DMS79 (cell line): ENCODE data around the gene SPP2.

Experiments used
- DNase-seq: peaks from one replicate; lab custom pipeline; 2025; lab: John Stamatoyannopoulos, UW

SPP2 gene, protein sequence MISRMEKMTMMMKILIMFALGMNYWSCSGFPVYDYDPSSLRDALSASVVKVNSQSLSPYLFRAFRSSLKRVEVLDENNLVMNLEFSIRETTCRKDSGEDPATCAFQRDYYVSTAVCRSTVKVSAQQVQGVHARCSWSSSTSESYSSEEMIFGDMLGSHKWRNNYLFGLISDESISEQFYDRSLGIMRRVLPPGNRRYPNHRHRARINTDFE

DNA sequence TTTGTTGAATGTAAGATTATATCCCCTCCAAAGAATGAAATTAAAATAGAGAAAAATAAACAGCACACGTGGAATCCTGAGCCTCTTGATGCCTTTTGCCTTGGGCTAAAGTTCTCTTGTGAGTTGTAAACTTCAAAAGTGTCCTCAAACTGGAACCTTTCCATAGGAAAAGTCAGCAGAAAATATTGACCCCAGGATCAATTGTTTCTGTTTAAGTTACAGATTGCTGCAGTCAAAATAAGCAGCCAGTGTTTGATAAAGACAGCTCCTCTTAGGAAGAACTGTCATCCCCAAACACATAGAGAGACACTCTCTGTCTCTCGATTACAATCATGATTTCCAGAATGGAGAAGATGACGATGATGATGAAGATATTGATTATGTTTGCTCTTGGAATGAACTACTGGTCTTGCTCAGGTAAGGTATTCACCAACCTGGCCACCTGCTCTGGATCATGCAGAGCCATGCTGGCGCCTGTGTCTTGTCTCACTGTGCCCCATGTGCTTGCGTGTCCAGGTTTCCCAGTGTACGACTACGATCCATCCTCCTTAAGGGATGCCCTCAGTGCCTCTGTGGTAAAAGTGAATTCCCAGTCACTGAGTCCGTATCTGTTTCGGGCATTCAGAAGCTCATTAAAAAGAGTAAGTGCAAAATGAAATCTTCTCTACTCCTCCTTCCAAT lies at the start of gene SPP2:
SPP2 (plus strand) TSS at position 248 of the 681 bp plus-strand sequence; CDS start at position 333, 85 bp downstream.
- no peak for DNase-seq

DNA sequence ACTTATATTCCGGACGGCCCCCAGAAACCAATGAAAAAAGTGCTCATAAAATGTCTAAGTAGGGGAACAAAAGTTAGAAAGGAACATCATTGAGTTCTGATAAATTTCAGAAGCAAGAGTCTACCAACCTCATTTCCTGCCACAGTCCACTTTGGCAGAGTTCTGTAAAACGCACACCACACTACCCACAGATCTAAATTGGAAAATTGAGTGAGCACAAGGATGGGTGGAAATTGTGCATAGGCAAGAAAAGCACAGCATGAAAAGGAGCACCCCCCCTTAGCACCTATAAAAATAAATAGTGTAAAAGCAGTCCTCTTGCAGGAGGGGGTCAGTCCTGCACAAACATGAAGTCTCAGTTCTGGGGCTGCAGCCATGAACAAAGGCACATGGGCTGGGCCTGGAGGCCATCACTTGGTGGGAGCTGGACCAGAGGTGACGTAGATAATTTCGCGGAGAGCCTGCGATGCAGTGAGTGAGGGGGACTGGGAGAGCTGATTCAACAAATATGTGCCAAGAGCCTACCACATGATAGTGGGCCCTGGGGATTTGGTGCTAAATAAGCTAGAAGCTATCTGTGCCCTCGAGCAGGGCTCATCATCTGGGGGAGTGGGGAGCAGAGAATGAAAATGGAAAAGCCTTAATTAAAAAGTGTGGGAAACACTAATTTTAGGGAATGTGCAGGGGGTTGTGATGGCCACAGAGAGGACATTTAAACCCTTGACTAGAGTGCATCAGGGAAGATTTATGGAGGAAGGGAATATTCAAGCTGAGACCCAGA lies 48.9 kb upstream of the SPP2 start:
- no peak for DNase-seq

DNA sequence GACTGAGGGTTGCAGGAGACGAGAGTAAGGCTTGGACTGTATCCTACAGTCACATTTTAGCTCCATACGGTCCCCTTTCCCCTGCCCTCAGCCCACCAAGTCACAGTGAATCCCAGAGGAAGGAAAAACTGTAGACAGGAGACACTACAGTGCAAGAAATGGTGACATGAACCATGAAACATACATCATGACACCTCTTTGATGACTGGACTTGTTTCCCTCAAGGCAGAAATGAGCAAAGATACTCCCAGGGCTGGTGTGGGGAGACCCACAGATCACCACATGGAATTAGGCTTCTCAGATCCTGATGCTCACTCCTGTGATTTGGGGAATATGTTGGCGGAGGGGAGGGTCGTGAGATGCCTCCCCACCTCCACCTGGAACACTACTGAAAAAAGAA lies 48.2 kb upstream of the SPP2 start:
- DNase-seq: no peak

DNA sequence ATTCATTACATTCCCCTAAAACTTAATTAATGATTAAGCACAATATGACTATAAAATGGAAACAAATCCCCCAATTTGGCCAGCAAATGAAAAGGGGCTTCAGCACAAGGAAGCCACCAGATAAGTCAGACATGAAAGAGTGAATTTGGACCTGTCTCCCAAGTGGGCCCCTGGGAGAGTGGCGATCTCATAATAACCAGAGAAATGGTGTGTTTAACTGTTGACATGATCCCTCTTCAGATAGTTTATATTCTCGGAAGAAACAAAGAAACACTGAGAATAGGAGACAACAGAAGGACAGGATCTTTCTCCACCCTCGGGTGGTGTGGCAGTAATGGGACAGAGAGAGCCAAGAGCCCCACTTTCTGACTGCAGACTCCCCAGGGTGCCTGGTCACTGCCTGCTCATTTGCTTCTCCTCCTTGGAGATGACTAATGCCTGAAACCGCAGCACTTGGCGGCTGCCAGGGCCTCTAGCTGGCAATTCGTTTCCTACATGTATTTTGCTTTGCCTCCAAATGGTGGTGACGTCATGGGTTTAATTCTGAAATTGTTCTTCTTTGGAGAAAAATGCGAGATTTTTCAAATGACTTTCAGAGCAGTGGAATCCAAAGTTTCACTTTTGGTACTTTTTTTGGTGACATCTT lies 46.4 kb upstream of the SPP2 start:
- peak; percentile 45 for DNase-seq

DNA sequence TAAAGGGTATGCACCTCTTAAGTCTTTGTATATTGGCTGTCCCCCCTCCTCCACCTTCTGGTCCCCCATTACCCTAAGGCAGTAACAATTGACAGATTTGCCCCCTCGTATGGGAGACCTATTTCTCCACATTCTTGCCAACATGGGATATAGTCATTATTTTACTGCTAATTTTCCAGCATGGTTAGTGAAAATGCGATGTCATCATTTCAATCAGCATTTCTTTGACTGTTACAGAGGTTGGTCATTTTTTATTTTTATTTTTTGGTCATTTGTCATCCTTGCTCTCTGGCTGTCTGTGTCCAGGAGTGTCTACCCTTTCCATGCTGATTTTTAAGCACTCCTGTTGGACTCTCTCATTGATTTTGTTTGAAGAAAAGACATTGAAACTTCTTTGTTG lies 45.4 kb upstream of the SPP2 start:
- no peak for DNase-seq

DNA sequence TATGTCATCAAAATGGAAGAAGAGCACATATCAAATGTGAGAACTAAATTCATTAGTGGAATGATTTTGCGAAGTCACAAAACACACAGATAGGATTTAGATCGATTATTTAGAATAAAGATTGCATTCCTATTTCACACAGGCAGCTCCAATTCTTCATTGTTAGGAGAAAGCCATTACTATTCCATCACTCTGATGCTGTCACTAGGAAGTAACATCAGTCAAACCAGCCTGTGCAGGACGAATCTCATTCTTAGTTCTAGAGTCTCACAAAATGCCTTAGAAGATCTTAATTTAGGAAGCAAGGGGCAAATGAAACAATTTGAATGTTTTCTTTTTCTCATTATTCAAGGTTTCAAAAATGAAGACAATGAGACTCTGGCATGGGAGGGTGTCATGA lies 44.0 kb upstream of the SPP2 start:
- no peak for DNase-seq

DNA sequence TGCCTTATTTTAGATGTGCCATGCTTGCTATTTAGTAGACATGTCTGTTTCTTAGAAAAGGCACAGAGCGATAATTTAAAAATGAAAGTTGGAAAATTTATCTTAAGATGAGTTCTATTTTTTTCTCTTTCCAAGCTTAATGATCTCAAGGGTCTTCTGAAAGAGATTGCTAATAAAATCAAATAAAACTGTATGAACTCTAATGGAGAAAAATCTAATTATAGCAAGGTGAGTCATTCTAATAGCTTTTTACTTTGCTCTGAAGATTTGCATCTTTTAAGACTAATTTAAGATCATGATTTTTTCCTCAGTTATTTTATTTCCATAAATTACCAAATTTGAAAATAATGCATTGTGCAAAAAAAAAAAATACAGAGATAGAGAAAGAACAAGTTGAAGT lies 36.1 kb upstream of the SPP2 start:
- no peak for DNase-seq

DNA sequence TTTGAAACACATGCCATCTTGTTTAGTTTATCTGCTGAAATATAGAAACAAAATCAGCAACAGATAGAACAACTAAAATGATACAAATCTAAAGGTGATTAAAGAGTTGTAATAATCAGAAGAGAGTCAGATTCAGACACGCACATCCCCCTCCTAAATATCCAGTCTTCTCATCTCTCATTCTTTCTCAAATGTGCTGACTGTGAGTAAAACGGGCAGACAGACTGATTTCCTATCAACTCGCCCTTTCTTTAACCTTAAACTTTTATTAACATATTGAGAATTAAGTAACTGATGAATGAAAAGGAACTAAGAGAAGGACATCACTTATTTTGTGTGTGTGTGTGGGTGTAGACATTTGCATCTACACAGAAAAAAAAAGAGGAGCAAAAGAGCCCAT lies 34.6 kb upstream of the SPP2 start:
- no peak for DNase-seq

DNA sequence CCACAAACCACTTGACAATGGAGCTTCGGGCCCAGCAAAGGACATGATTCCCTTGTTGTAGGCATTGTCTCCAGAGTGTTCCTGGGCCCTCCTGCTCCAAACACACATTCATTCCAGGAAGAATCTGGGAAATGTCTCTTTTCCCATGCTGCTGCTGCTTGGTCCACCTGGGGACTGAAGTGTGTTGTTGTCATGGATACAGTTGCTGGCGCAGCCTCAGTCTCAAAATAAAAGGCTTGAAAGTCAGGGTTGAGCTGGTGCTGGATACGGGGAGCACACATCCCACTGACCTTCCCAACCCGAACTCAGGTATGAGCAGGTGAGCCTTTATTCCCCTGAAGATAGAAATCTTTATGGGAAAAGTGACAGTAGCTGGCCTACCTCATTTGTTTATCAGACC lies 30.6 kb upstream of the SPP2 start:
- DNase-seq: no peak

DNA sequence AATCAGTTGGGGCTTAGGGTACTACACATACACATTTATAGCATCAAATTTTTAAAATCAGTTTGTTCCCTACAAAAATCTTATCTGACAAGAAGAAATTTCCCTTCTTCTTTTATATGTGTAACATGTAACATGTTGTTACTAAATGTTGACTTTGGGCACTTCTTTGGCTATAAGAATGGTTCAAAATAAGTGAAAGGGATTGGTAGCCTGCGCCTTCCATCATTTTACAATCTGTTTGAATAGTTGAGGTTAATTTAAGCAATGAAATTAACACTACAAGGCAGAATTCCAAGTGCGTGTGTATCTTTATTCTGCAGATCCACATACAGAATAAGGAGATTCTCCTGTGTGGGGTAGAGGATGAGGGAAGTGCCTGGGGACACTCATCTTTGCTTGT lies 30.2 kb upstream of the SPP2 start:
- DNase-seq: no peak

DNA sequence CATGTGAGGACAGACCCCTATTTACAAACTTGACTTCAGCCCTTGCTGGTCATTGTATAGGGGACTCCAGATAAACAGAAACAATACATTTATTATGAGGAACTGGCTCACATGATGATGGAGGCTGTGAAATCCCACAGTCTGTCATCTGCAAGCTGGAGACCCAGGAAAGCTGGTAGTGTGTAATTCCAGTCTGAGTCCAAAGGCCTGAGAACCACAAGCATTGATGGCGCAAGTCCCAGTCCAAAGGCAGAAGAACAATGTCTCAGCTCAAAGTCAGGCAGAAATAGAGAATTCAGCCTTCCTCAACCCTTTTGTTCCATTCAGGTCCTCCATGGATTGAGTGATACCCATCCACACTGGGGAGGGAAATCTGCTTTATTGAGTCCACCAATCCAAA lies 28.1 kb upstream of the SPP2 start:
- DNase-seq: no peak

DNA sequence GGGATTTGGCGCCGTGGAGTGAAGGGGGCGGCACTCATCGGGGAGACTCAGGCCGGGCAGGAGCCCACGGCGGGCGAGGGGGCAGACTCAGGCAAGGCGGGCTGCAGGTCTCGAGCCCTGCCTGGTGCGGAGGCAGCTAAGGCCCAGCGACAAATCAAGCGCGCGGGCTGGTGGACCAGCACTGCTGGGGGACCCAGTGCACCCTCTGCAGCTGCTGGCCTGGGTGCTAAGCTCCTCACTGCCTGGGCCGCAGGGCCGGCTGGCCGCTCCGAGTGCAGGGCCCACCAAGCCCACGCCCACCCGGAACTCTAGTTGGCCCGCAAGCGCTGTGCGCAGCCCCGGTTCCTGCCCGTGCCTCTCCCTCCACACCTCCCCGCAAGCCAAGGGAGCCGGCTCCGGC lies 26.2 kb upstream of the SPP2 start:
- DNase-seq: no peak

DNA sequence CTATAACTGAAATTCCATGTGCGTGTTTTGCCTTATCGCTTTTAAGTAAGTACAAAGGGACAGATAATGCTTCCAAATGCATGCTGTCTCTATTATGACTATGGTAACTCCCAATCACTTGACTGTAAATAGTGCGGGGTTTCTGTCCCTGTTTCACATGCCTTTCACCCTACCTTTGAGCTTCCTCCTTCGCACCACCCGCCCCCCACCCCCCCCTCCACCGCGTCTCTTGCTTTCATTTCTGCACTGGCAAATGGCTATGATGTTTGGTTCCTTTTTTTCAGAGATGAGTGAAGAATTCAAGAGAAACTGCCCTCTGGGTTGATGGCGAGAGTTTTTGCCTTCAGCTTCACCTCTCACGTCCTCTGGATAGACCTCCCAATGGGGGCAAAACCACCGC lies 25.0 kb upstream of the SPP2 start:
- no peak for DNase-seq

DNA sequence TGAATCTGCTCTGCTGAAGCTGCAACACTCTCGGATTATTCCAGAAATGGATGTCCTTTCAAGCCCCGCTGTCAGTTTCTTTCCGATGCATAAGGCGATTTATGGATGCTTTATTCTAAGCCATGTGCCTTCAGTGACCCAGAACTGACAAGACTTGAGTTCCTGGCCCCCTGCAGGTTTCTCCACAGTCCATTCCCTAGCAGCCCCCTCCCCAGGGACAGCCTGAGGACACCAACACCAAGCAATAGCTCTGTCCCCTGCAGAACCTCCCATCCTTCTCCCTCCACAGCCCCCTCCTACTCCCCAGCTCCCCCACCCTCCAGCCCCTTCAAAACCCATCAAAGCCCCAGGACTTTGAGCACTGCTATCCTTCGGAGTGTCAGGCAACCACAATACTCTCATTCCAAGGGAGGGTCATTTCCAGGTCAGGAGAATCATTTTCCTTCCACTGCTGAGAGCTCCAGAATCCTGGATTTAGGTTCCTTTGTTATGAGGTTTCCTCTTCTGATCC lies 24.6 kb upstream of the SPP2 start:
- DNase-seq: no peak

DNA sequence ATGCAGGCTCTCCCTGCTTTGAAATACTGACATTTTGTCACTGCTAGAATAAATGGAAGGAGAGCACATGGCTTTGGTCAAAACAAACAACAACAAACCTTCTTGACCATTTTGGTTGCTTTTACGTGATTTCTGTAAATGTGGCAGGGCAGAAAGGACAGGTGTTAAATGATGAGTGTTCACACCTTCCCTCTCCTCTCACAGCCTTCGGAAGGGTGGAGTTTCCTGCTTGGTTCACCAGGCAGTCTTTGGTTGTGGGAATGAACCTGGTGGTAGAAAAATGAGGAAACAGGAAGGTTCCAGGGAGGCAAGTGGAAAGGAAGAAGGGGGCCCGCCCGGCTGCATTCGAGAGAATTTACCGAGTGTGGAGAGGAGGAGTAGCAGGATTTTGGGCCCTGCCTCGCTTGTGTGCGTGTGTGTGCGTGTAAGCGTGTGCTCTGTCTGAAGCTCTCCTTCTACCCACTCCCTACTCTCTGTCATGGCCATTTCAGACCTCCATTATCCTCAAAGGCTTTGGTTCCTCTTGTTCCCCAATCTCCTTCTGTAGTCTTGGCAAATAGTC lies 23.7 kb upstream of the SPP2 start:
- no peak for DNase-seq

DNA sequence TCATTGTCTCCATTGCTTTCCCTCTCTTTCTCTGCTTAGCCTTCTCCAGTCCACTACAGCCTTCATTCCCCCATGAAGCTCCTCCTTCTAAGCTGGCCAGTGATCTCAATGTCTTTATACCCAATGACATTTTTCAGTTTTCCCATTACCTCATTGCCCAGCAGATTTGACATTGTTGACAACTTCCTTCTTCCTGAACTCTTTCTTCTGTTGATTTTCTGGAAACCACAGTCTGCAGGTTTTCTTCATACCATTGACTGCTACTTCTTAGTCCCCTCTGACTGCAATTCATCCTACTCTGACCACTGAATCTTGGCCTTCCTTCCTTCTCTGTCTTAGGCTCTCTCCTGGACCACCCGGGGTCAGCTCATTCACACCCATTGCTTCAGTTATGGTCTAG lies 22.9 kb upstream of the SPP2 start:
- no peak for DNase-seq

DNA sequence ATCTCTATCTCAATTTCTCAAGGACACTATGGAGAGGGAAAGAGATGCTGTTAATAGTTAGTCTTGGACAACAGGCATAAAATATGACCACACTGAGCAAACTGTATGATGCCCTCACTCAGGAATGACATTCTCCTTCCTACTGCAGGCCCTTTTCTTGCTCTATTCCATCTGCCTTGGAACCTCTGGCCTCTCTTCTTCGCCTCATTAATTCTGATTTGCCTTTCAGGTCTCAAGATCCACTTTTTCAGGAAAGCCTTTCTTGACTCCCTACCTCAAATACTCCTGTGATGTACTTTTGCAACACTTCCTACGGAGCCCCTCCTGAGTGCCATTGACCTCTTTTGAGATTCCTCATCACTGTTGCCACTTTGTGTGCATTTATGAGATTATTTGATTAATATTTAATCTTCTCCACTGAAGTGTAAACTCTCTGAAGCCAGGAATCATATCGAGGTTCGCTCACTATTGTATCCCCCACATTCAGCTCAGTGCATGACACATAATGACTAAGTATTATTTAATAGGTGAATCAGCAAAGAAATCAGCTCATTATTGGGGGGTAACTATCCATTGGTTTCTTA lies 21.3 kb upstream of the SPP2 start:
- peak; percentile 91 for DNase-seq

DNA sequence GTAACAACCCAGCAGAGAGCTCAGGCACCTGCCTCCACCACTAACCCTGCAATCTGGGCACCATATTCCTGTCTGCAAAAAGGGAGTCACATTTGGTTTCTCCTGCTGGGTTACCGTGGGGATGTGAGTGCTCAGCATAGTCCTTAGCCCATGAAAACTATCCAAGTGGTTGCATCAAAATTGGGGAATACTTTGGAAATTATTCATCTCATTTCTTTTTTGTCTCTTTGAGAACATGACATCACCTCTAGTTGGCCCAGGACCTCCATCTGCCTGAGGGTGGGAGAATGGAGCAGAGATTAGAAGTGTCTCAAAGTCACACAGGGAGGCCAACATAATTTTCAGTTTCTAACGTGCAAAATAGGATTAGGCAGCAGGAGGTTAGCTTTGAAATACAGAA lies 19.3 kb upstream of the SPP2 start:
- DNase-seq: no peak

DNA sequence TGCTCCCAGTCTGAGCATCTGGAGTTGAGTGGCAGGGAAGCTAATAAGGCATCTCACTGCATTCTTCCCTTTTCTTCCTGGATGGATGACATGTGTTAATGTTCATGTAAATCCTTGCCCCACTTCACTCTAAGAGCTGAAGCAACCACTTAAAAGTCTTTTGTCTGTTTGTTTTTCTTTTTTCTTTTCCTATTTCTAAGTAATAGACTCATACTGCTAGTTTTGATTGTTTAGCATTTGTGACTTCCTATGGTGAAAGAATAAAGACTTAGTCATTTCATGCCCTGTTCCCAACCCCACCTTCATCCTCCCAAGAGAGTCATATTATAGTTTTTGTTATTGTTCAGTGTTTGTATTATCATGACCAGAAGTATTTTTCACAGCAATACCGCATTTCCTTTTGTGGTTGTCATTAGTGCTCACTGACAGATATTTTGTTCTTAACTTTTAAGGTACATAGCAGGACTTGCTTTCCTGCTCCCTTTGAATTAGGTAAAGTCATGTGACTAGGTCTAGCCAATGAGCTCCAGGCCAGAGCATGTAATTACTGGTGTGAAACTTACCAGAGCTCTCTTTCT lies 18.1 kb upstream of the SPP2 start:
- DNase-seq: no peak

DNA sequence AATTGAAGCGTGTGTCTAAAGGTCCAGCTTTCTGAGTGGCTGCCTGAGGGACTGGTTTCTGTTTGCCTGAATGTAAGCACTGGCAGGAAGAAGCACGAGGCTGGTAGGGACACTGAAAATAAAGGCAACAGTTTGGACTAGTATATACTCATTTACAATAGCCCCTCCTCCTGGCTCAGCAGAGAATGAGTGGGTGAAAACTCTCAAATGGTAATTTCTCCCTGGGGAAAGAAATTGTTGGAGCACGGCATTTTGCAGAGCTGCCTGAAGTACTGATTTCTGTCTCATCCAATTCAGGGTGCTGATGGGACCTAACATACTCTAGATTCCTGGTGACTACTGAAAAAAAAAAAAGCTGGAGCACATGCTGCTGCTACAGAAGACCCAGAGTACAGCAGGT lies 17.3 kb upstream of the SPP2 start:
- DNase-seq: no peak

DNA sequence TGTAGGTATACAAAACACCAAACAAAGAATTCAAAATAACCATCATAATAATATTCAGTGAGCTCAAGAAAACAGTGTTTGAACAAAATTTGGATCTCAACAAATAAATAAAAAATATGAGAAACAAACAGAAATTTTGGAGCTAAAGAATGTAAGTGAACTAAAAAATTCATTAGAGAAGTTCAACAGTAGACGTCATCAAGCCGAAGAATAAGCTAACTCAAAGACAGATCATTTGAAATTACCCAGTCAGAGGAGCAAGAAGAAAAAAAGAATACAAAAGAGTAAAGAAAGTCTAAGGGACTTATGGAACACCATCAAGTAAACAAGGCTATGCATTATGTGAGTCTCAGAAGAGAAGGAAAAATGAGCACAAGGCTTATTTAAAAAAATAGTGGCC lies 16.6 kb upstream of the SPP2 start:
- no peak for DNase-seq
